GM23248 (cell line): ENCODE results near the gene NOC4L. TPM values are rescaled to one million over a fixed set of nuclear protein-coding genes. Genes with fewer than 3 reads are reported as not detected.
"Not testable (repeated sequence)": the region's sequence is repeated elsewhere in the genome, so short reads cannot be mapped to it uniquely, and the experiment has no call there.

ENCODE experiments used
- DNase-seq: peaks from one replicate; pipeline ENCODE4 v3.0.0-alpha.2; 2015
- H2AFZ ChIP-seq: fragments of 200-600 bp; sonication (generic); 2 replicates; pipeline ENCODE4 v1.6.1; 2016; ENCODE audit warnings: antibody characterized with exemption
- H3F3A ChIP-seq: fragments of 200-600 bp; sonication (generic); 2 replicates; pipeline ENCODE4 v1.6.1; 2016; ENCODE audit warnings: mild to moderate bottlenecking, antibody characterized with exemption, mixed run types; ENCODE audit not compliant: insufficient read depth
- H3K27ac ChIP-seq: fragments of 200-600 bp; sonication (generic); 2 replicates; pipeline ENCODE4 v1.5.1; 2016; ENCODE audit warnings: mild to moderate bottlenecking
- H3K27me3 ChIP-seq: fragments of 200-600 bp; sonication (generic); replicated peaks from 2 replicates; pipeline ENCODE4 v1.6.1; 2016; ENCODE audit warnings: mild to moderate bottlenecking; ENCODE audit not compliant: insufficient read depth
- H3K36me3 ChIP-seq: fragments of 200-600 bp; sonication (generic); 2 replicates; pipeline ENCODE4 v1.6.1; 2016; ENCODE audit warnings: low read depth, mild to moderate bottlenecking
- H3K4me1 ChIP-seq: fragments of 200-600 bp; sonication (generic); 2 replicates; pipeline ENCODE4 v1.6.1; 2016; ENCODE audit warnings: mild to moderate bottlenecking; ENCODE audit not compliant: insufficient read depth
- H3K4me2 ChIP-seq: fragments of 200-600 bp; sonication (generic); one replicate; pipeline ENCODE4 v1.6.1; 2016; ENCODE audit warnings: mild to moderate bottlenecking; ENCODE audit not compliant: unreplicated experiment
- H3K4me3 ChIP-seq: fragments of 200-600 bp; sonication (generic); 2 replicates; pipeline ENCODE4 v1.5.1; 2016; ENCODE audit warnings: mild to moderate bottlenecking
- H3K79me2 ChIP-seq: fragments of 200-600 bp; sonication (generic); 2 replicates; pipeline ENCODE4 v1.6.1; 2016; ENCODE audit warnings: mild to moderate bottlenecking; ENCODE audit not compliant: insufficient read depth
- H3K9ac ChIP-seq: fragments of 200-600 bp; sonication (generic); 2 replicates; pipeline ENCODE4 v1.6.1; 2016; ENCODE audit warnings: mild to moderate bottlenecking
- H3K9me2 ChIP-seq: fragments of 200-600 bp; sonication (generic); 2 replicates; pipeline ENCODE4 v1.6.1; 2016; ENCODE audit warnings: mixed run types, mild to moderate bottlenecking, moderate library complexity; ENCODE audit not compliant: insufficient read depth
- H3K9me3 ChIP-seq: fragments of 200-600 bp; sonication (generic); one replicate; pipeline ENCODE4 v1.6.1; 2017; ENCODE audit warnings: low read depth
- H4K20me1 ChIP-seq: fragments of 200-600 bp; sonication (generic); 2 replicates; pipeline ENCODE4 v1.6.0; 2016; ENCODE audit not compliant: insufficient read depth
- EZH2 ChIP-seq: fragments of 200-600 bp; sonication (generic); IDR thresholded peaks from 2 replicates; pipeline ENCODE4 v1.6.1; 2018; ENCODE audit warnings: antibody characterized with exemption, mild to moderate bottlenecking; ENCODE audit not compliant: insufficient read depth, poor library complexity, severe bottlenecking
- EZH2phosphoT487 ChIP-seq: fragments of 200-600 bp; sonication (generic); IDR thresholded peaks from 2 replicates; pipeline ENCODE4 v1.6.1; 2018; ENCODE audit warnings: antibody characterized with exemption, moderate library complexity, mild to moderate bottlenecking, low read depth; ENCODE audit not compliant: insufficient read depth
- WGBS, 2 experiments: methylation state at CpG; one replicate each; pipeline ENCODE4 v1.1.6; 2015 to 2017; ENCODE audit warnings: low lambda C conversion rate in 2 of 2, low coverage in 1 of 2; ENCODE audit errors: missing lambda C conversion rate in 2 of 2; 5-methylcytosine and 5-hydroxymethylcytosine counted together
- in situ Hi-C: fragments of 300-500 bp; cut with MboI; formaldehyde crosslinking; loops from 2 replicates; pipeline ENCODE4 v1.15.0; 2020
- polyA plus RNA-seq: library from polyadenylated mRNA; unstranded; fragments of >200 nt; fragmentation: Nextera tagmentation; extraction: Ambion mirVana; gene quantifications from 2 replicates; pipeline ENCODE4 v1.2.1, GENCODE V29; 2016
- total RNA-seq: library from RNA; depleted of rRNA; stranded (reverse); fragments of >200 nt; shearing (Covaris generic); gene quantifications from 2 replicates; pipeline ENCODE4 v1.2.3, GENCODE V29; 2014

NOC4L gene
- total and polyA plus RNA-seq, 2 experiments from 2014 or later: 10.2 to 22.7 TPM

DNA sequence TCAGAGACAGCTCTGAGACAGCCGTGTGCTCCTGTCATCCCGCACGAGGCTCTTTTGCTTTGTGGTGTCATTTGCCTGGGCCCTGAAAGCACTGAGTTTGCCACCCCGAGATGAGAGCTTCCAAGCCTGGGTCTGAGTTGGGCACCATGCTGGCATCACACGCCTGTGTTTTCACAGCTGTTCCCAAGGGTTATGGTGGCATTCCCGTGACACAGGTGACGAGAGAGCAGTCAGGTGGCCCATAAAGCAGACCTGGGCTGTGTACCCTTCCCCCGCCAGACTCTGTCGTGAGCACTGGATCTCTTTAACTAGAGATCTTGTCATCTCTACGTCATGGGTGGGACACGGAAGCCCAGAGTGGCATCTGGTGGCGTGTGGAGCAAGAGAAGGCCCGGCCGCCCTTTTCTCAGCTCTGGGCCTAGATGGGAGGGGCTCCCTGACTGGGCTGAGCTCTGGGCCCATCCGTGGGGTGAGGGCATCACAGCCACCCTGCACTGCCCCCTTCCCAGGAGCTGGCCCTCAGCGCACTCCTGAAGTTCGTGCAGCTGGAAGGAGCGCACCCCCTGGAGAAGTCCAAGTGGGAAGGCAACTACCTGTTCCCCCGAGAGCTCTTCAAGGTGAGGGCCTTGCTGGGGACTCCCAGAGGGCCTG, 2.6 kb downstream of the NOC4L start:
- no peak overlapping the region for H3K27ac ChIP-seq
- H3K9ac ChIP-seq: no peak overlapping the region
- no peak overlapping the region for H2AFZ ChIP-seq
- H3K36me3 ChIP-seq: no peaks in the 10 kb centered on the region
- no peaks in the 10 kb centered on the region for H4K20me1 ChIP-seq
- no peak for TF ChIP-seq EZH2phosphoT487
- TF ChIP-seq EZH2: no peak
- no peaks in the 10 kb centered on the region for H3K27me3 ChIP-seq
- H3K9me3 ChIP-seq: no peaks in the 10 kb centered on the region
- H3K4me3 ChIP-seq: no peak overlapping the region
- in situ Hi-C loops: no loop called here
- no peaks in the 10 kb centered on the region for H3F3A ChIP-seq
- H3K9me2 ChIP-seq: no peaks in the 10 kb centered on the region
- H3K79me2 ChIP-seq: peaks cover 26% of the 10 kb centered on the region
- H3K4me2 ChIP-seq: no peak overlapping the region
- WGBS, 2 experiments: 91 to 94% methylated on average over 19 of the region's 19 CpGs
- no peak for DNase-seq
- H3K4me1 ChIP-seq: peaks cover 5% of the 10 kb centered on the region; the same call in 1 of the 2 replicates

- Histone ChIP-seq H3K9ac (no peak overlapping the region), H3K4me2 (no peak overlapping the region), H3K27ac (no peak overlapping the region), H3K9me2 (no peaks in the 10 kb centered on the region), H3K4me3 (no peak overlapping the region), H3K27me3 (no peaks in the 10 kb centered on the region), H3K9me3 (no peaks in the 10 kb centered on the region), H3K36me3 (no peaks in the 10 kb centered on the region), H3K79me2 (peaks cover 20% of the 10 kb centered on the region), H3F3A (no peaks in the 10 kb centered on the region), H2AFZ (no peak overlapping the region), H4K20me1 (no peaks in the 10 kb centered on the region), H3K4me1 (peaks cover 5% of the 10 kb centered on the region; the same call in 1 of the 2 replicates)
- no peak for DNase-seq
- TF ChIP-seq EZH2 (no peak), EZH2phosphoT487 (no peak)
- in situ Hi-C loops: no loop called here
- 95 to 96% methylated on average over 35 to 38 of the region's 38 CpGs for WGBS, 2 experiments
Observed at GRCh38 chr12:132147423-132148367, 3.4 kb downstream of the NOC4L start.

DNA sequence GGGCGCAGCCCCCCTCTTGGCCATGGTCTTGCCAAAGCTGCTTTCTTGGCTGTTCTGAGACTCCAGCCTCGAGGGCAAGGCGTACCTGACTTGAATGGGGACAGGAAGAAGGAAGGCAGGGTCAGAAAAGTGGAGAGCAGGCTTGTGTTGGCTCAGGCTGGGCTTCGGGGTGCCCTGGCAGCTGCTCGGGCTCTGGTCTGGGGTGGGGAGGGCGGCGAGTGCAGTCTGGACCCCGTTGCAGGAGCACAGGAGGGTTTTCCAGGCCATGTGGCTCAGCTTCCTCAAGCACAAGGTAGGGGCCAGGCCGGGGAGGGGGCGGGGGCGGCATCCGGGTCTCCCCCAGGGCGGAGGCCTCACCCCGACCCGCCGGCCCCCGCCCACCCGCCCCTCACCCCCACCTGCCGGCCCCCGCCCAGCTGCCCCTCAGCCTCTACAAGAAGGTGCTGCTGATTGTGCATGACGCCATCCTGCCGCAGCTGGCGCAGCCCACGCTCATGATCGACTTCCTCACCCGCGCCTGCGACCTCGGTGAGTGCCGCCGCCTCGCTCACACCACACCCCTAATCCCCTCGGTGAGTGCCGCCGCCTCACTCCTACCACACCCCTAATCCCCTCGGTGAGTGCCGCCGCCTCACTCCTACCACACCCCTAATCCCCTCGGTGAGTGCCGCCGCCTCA, 4.2 kb downstream of the NOC4L start:
- H2AFZ ChIP-seq: no peak overlapping the region
- H3K9ac ChIP-seq: no peak overlapping the region
- H3K9me3 ChIP-seq: no peaks in the 10 kb centered on the region
- peaks cover 12% of the 10 kb centered on the region for H3K79me2 ChIP-seq
- H3K27ac ChIP-seq: no peak overlapping the region
- no peak overlapping the region for H3K4me2 ChIP-seq
- no peak overlapping the region for H3K4me3 ChIP-seq
- no peaks in the 10 kb centered on the region for H4K20me1 ChIP-seq
- 93 to 99% methylated on average over 10 to 41 of the region's 41 CpGs for WGBS, 2 experiments
- in situ Hi-C loops: no loop called here
- TF ChIP-seq EZH2: no peak
- TF ChIP-seq EZH2phosphoT487: no peak
- H3K27me3 ChIP-seq: no peaks in the 10 kb centered on the region
- no peak for DNase-seq
- no peaks in the 10 kb centered on the region for H3K36me3 ChIP-seq
- H3K4me1 ChIP-seq: peaks cover 5% of the 10 kb centered on the region; the same call in 1 of the 2 replicates
- no peaks in the 10 kb centered on the region for H3K9me2 ChIP-seq
- no peaks in the 10 kb centered on the region for H3F3A ChIP-seq

GRCh38 chr12:132149526-132149925, 5.3 kb downstream of the NOC4L start:
- H3K4me2 ChIP-seq, H3K27me3 ChIP-seq, H3K27ac ChIP-seq, H3F3A ChIP-seq, in situ Hi-C loops, H3K9me2 ChIP-seq, H2AFZ ChIP-seq, H3K9ac ChIP-seq, H3K9me3 ChIP-seq, H3K79me2 ChIP-seq, DNase-seq, H3K4me1 ChIP-seq, H4K20me1 ChIP-seq, H3K4me3 ChIP-seq, H3K36me3 ChIP-seq: not testable (repeated sequence)
- WGBS, 2 experiments: 98% methylated on average over 29 of the region's 32 CpGs; no CpG with 5 or more reads in 1 of the 2 experiments
